GM18870 (cell line): ENCODE data around the gene VSTM5.
"Not testable (repeated sequence)": the region's sequence is repeated elsewhere in the genome, so short reads cannot be mapped to it uniquely, and the experiment has no call there.

Experiments used
- ATAC-seq: cut with Tn5 transposase; IDR thresholded peaks from one replicate; pipeline ENCODE4 v1.9.1; 2021; ENCODE audit warnings: moderate library complexity; ENCODE audit not compliant: unreplicated experiment

The VSTM5 gene

GRCh38 chr11:93850594-93851018, at the start of gene VSTM5:
TSS of gene VSTM5 (minus strand) at chr11:93850618. CDS start at chr11:93850502, 116 bp downstream.
- no peak for ATAC-seq

GRCh38 chr11:93895106-93895862, 44.9 kb upstream of the VSTM5 start:
- no peak for ATAC-seq

GRCh38 chr11:93890391-93891051, 40.1 kb upstream of the VSTM5 start:
- no peak for ATAC-seq

- no peak for ATAC-seq
Observed at GRCh38 chr11:93887111-93887510, 36.7 kb upstream of the VSTM5 start.

- not testable (repeated sequence) for ATAC-seq
Observed at GRCh38 chr11:93879114-93879513, 28.7 kb upstream of the VSTM5 start.

GRCh38 chr11:93875637-93876036, 25.2 kb upstream of the VSTM5 start:
- no peak for ATAC-seq

GRCh38 chr11:93871526-93871925, 21.1 kb upstream of the VSTM5 start:
- ATAC-seq, result no peak

GRCh38 chr11:93870616-93871015, 20.2 kb upstream of the VSTM5 start:
- no peak for ATAC-seq

GRCh38 chr11:93869830-93870229, 19.4 kb upstream of the VSTM5 start:
- ATAC-seq, result no peak

- ATAC-seq, result not testable (repeated sequence)
Observed at GRCh38 chr11:93868404-93868803, 18.0 kb upstream of the VSTM5 start.

- no peak for ATAC-seq
Observed at GRCh38 chr11:93861808-93862207, 11.4 kb upstream of the VSTM5 start.

GRCh38 chr11:93858121-93858775, 7.8 kb upstream of the VSTM5 start:
- no peak for ATAC-seq

- ATAC-seq, result no peak
Observed at GRCh38 chr11:93857413-93858120, 7.1 kb upstream of the VSTM5 start.

GRCh38 chr11:93852242-93852641, 1.8 kb upstream of the VSTM5 start:
- ATAC-seq, result no peak

GRCh38 chr11:93849751-93850593, 446 bp downstream of the VSTM5 start:
- no peak for ATAC-seq

GRCh38 chr11:93849201-93849600, 1.2 kb downstream of the VSTM5 start:
- no peak for ATAC-seq

GRCh38 chr11:93846411-93846810, 4.0 kb downstream of the VSTM5 start:
- no peak for ATAC-seq

- ATAC-seq, result no peak
Observed at GRCh38 chr11:93845181-93846092, 5.0 kb downstream of the VSTM5 start.

GRCh38 chr11:93844568-93844967, 5.8 kb downstream of the VSTM5 start:
- no peak for ATAC-seq
